Measurements from ENCODE around the gene TTC34.
A peak's percentile ranks its signal among the peaks of the same experiment; 100 is the strongest.

TTC34 gene

GRCh38 chr1:2587860-2588571, 213.5 kb downstream of the TTC34 start:
- DNase-seq: no peak

GRCh38 chr1:2587071-2587859, 214.2 kb downstream of the TTC34 start:
- peak; percentile 57 for DNase-seq

DNA sequence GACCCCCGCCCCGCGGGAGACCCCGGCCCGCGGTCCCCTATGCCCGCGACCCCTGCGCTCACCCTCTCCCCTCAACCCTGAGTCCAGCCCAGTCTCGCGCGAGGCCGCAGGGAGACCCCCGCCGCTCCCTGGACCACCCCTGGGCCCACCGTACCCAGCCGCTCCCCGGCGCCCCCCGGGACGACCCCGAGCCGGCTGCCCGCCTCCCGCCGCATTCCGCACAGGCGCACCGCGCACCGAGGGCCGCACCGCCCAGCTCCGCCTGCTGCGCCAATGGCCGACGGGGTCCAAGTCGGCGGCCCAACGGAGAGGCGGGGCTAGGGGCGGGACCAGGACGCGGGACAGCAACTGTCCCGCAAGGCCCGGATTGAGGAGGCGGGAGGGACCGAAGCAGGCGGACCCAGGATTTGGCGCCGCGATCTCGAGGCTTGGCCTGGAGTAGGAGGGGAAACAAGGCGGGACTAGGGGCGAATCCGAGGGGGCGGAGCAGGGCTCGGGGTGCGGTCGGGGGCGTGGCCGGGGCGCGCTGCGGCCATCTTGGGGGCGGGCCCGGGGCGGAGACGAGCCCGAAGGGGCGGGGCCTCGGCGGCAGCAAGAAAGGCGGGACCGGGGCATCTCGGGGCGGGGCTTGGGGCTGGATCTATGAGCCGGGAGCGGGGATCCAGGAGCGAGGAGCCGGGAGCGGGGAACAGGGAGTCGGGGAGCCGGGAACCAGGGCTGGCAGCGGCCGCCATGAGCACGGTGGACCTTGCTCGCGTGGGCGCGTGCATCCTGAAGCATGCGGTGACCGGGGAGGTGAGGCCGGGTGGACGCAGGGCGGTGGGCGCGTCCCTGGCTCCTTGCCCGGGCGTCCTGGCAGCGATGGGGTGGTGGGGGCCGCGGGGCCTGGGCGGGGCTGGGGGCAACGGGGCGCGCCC, 215.1 kb downstream of the TTC34 start, which contains the start of gene PRXL2B:
Gene PRXL2B, plus strand, starts transcription at position 624 of the 917 bp plus-strand sequence. Its CDS starts 109 bp downstream, at position 733.
- DNase-seq: peak; percentile 98
